GM21423 (cell line): ENCODE measurements around the gene TGFB1.
A peak's percentile ranks its signal among the peaks of the same experiment; 100 is the strongest.
"Not testable (repeated sequence)": the region's sequence is repeated elsewhere in the genome, so short reads cannot be mapped to it uniquely, and the experiment has no call there.

Experiments used
- ATAC-seq: cut with Tn5 transposase; IDR thresholded peaks from one replicate; pipeline ENCODE4 v1.9.1; 2021; ENCODE audit warnings: mild to moderate bottlenecking, moderate library complexity; ENCODE audit not compliant: unreplicated experiment

TGFB1 gene

DNA sequence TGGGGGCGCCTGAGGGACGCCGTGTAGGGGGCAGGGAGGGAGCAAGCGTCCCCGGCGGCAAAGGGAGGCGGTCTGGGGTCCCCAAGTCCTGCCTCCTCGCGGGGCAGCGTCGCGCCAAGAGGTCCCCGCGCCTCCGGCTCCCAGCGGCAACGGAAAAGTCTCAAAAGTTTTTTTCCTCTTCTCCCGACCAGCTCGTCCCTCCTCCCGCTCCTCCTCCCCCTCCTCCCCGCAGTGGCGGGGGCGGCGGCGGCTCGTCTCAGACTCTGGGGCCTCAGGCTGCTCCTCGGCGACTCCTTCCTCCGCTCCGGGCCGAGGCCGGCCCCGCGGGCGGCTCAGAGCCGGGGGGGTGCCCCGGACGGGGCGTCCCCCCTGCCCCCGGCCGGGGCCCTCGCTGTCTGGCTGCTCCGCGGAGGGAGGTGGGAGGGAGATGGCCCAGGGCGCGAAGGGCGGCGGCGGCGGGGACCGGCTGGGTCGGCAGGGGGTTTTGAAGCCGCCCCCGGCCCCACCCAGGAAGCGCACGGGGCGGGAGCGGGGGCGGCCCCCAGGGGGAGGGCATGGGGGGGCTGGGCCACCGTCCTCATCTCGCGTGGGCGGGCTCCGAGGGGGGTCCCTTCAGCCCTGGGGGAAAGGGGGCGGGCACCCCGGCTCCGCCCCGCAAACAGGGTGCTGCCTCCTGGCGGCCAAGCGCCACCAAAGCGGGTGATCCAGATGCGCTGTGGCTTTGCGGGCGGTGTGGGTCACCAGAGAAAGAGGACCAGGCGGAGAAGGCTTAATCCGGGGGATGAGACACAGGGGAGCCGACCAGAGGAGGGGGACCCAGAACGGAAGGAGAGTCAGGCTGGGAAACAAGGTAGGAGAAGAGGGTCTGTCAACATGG lies at the start of gene TGFB1:
Gene TGFB1, minus strand, starts transcription at position 457 of the 877 bp plus-strand sequence. CDS start 878 bp downstream, outside the sequence.
- ATAC-seq, result peak; percentile 36

DNA sequence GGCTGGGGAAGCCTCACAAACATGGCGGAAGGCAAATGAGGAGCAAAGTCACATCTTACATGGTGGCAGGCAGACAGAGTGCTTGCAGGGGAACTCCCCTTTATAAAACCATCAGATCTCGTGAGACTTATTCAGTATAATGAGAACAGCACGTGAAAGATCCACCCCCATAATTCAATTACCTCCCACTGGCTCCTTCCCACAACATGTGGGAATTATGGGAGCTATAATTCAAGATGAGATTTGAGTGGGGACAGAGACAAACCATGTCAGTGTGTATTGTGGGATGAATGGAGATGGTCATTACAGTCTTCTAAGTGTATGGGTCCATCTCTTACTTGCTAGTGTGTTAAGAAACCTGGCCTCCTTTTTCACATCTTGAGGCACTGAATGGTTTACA lies 48.3 kb upstream of the TGFB1 start:
- no peak for ATAC-seq

DNA sequence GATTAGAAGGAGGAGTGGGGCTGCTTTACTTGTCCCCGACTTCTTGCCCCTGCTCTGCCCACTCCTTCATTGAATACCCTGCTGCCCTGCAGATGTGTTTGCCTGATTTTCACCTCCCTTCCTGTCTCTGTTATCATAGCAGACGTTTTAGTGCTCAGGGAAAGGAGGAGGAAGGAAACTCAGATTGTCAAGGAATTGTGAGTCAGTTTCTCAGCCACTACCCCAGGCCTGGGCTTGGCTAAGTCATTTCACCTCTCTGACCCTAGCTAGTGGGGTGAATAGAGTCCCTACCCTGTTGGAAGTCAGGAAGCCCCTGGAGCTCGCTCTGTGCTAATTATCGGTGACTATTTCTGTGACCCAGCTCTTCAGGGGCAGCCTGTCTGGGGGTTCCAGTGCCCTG lies 47.8 kb upstream of the TGFB1 start:
- no peak for ATAC-seq

DNA sequence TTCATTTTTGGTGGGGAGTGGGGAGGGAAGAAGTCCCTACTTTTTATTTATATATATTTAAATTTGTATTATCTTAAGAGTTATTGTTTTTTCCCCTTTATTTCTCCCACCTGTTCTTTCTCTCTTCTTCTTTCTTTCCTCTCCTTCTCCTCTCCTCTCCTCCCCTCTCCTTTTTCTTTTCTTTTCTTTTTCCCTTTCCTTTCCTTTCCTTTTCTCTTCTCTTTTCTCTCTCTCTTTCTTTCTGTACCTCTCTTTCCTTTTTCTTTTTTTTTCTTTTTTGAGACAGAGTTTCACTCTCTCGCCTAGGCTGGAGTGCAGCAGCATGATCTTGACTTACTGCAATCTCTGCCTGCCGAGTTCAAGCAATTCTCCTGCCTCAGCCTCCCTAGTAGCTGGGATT lies 45.8 kb upstream of the TGFB1 start:
- ATAC-seq, result no peak

DNA sequence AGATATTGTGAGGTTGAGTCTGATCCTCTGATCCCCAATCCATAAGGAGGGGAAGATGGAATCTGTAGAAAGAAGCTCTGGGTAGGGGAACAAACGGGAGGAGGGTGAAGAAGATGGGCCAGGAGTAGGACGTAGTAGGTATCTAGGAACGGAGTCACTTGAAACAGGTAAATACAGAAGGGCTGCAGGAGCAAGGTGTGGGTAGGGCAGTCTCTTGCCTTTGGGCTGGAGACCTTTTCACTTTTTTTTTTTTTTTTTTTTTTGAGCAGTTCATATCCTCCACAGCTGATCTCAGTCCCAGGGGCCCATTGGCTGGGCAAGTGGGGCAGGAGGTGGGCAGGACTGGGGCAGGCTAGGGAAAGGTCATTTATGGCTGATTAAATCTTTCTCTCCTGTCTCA lies 45.4 kb upstream of the TGFB1 start:
- no peak for ATAC-seq

DNA sequence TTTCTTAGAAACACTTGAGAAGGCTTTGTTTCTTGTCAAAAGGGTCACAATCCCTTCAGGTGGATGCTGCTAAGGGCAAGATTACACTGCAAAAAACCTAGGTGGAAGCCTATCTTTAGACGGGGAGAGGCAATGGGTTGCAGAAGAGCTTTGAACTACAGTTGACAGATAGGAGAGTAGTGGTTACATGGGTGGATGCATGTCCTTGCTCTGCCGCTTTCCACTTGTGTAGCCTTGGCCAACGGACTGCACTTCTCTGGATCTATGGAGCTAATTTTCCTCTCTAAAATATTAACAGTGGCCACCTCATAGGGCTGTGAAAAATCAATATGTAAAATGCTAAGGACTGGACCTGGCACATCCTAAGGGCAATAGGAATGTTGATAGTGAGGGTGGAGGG lies 44.9 kb upstream of the TGFB1 start:
- ATAC-seq, result no peak

DNA sequence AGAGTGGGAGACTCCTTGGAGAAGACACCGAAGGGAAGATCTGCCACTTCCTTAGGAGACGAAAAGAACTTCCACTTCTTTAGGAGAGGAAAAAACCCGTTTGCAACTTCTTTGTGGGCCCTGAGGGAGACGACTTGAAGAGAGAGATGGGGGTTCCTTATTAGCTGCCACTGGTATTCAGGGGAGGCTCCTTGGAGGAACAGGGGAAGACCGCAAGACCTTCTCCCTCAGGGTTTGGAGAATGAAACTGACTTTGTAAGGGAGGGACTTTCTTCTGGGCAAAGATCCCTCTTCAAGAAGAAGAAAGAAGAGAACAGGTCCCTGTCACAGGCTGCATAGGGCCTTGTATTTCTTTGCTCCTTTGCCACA lies 44.3 kb upstream of the TGFB1 start:
- ATAC-seq, result no peak

DNA sequence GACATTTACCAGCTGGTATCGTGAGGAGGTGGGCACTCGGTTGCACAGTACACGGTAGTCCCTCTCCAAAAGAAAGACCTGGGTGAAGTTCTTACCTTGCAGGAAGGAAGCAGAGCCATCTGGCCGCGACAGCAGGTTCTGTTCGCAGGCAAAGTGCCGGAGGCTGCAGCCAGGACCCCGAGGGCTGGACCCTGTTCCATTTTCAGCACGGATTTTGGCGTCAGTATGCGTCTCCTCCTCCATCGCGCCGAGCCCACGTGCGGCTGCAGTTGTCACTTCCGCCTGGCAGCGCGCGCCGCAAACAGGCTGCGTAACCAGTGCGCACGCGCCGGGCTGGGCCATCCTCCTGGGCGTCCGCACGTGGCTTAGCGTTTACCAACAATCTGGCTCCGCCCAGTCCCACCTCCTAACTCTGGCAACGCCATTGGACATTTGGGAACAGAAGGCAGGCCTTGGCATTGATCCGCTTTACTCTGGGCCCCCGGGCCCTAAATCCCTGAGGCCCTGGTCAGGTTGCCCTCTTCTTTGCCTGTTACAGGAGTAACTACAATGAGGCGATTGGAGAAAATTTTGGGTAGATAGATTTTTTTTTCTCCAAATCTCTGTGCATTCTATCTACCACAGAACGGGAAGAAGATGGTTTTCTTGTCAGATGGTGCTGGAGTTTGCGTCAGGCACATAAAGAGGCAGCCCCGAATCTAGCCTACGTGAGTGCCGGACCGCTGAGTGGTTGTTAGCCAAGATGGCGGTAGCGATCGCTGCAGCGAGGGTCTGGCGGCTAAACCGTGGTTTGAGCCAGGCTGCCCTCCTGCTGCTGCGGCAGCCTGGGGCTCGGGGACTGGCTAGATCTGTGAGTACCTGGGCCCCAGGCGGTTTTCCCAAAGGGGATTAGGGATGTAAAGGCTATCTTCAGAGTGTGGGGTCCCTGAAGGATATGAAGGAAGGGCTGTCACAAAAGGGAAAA lies 43.6 kb upstream of the TGFB1 start, which contains the start of the genes BCKDHA and EXOSC5:
Gene BCKDHA, plus strand, starts transcription at position 733 of the 964 bp plus-strand sequence. Its CDS starts 10 bp downstream, at position 743.
Gene EXOSC5, minus strand, starts transcription at position 274 of the 964 bp plus-strand sequence. Its CDS starts 31 bp downstream, at position 243.
- ATAC-seq, result peak; percentile 94

DNA sequence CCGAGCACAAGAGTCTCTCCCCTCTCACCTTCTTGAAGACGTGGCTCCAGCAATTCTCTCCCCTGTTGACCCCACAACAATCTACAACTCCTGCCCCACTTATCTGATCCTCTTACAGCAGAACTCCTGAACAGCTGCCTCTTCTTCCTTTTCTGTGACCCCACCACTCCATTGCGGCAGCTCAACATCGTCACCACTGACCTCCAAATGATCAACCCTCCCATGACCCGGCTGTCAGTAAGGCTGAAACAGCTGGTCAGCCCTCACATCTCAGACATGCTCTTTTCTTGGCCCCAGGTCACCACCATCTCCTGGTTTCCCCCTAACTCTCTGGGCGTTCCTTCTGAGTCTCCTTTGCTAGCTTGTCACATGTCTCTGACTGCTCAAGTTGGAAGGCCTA lies 41.6 kb upstream of the TGFB1 start:
- no peak for ATAC-seq

DNA sequence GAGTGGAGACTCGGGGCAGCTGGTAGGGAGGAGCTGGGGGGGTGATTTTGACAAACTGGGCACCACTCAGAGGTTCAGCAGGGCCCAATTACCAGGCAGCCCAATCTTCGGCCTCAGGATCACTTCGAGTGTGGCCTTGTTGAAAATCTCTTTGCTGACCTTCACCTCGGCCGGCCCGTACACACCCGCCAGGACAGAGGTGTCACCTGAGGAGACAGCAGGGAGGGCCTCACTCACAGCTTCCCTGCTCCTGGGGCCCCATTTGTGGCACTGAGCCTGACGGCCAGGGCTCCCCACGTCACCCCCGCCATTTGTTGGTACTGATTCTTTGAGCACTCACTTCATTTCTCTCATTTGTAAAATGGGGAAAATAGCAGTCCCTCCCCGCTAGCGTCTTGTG lies 39.1 kb upstream of the TGFB1 start:
- ATAC-seq, result no peak

DNA sequence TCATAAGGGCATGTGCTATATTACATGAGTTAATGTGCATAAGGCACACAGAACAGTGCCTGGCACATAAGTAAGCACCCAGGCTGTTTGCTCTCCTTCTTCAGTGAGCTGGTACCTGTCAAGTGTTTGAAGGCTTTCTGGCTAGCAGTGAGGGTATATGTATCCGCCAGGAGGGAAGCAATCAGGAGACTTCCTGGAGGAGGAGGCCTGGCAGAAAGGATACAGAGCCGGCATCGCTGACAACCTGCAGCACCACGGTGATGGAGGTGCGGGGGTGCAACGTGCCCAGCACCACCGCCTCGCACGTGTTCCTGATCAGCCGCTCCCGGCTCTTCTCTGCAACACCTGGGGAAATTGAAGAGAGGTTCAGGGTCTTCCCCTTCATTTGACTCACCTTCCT lies 37.9 kb upstream of the TGFB1 start:
- ATAC-seq, result no peak

DNA sequence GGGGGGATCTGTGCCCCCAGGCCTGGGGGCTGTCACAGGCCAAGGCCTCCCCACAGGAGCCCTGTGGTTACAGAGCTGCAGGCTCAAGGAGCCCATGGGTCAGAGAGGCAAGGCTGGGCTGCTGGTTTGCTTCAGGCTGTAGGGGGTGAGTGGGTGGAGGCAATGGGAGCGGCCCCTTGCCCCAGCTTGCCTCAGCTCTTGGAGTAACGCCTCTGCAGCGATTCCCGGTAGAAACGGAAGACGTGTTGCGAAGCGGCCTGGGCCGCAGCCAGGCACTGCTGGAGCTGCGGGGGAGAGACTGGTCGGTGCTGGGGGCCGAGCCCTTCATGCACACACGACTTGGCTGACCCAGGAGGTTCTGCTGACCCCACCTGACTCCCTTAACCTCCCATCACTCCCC lies 32.7 kb upstream of the TGFB1 start:
- ATAC-seq, result no peak

DNA sequence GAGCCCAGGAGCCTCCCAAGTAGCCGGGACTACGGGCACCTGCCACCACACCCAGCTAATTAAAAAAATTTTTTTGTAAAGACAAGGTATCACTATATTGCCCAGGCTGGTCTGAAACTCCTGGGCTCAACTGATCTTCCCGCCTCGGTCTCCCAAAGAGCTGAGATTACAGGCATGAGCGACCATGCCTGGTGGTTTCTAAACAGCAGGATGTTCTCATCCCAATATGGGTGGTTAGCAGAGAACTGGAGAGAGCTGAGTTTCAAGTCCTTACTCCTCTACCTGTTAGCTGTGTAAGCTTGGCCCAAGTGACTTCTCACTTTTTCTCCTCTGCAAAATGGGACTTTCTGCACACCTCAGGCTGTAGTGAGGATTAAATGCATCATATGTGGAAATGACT lies 30.6 kb upstream of the TGFB1 start:
- ATAC-seq, result no peak

DNA sequence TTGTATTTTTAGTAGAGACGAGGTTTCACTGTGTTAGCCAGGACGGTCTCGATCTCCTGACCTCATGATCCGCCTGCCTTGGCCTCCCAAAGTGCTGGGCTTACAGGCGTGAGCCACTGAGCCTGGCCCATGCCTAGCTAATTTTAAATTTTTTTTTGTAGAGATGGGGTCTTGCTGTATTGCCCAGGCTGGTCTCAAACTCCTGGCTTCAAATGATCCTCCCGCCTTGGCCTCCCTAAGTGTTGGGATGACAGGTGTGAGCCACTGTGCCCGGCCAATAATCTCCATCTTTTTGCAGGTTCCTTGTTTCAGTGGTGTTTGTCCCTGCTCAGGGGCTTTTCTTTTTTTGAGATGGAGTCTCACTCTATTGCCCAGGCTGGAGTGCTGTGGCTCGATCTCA lies 27.8 kb upstream of the TGFB1 start:
- ATAC-seq, result not testable (repeated sequence)

DNA sequence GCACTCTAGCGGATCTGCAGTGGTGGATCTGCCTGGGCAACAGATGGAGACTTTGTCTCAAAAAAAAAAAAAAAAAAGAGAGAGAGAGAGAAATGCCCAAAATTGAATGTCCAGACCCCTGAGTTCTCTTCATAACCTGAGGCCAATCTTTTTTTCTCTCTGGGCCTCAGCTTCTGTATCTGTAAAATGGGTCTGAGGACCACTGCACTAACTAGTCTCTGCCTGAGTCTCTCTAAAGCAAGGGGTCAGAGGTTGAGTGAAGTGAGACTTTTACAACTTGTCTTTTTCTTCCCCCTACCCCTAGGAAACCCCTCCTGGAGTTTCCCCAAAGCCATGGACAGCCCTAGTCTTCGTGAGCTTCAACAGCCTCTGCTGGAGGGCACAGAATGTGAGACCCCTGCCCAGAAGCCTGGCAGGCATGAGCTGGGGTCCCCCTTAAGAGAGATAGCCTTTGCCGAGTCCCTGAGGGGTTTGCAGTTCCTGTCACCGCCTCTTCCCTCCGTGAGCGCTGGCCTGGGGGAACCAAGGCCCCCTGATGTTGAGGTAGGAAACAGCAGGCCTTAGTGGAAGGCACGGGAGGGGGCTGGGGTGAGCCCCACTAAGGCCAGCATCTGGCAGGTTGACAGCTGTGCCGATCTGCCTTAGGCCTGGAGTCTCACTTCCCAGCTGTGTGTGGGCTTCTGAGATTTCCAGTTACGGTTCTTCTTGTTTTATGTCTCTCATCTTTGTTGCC lies 24.4 kb upstream of the TGFB1 start:
- no peak for ATAC-seq

DNA sequence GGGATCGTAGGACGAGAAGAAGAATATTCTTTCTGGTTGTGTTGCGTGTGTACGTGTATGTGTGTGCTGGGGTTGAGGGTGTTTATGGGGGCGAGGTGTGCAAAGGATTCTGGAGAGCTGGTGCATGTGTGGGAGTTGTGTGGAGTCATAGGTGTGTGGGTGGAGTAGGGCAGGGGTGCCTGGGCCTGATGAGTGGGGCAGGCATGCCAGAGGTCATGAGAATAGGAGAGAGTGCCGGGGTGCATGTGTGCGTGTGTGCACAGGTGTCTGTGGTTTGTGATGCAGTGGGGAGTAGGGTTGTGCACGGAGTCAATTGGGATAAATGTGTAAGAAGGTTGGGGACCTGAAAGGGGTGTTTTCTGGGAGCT lies 23.3 kb upstream of the TGFB1 start:
- ATAC-seq, result no peak

DNA sequence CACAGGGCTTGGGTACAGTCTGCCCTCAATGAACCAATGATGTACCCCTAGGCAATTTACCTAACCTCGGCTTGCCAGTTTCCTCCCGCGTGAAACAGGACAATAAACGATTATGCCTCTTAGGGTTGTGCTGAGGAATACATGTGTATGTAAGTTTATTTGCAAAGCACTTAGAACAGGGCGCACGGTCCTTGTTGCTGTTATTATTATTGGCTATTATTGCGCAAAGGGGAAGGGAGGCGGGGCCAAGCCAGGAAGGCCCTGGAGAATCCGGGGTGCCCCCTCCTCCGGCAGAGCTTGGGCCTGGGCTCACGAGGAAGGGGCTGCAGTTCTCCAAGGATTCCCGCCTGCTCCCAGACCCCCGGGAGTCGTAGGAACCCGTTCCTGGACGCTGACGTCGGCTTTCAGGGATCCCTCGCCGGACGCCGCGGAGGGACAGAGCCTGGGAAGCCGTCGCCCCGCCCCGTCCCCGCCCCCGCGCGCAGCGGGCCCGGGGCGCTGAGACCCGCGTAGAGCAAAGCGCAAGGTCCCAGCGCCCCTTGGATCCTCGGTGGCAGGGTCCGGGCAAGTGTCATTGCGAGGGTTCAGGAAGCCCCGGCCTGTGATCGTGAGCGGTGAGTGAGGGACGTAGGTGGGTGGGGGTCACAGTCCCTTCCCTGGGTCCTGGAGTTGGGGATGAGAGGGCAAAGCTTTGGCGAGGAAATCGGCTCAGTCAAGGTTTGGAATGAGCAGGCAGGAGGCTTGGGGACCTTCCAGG lies 22.7 kb upstream of the TGFB1 start, which contains the start of gene TMEM91:
Gene TMEM91, plus strand, starts transcription at position 293 of the 757 bp plus-strand sequence. CDS start 1,777 bp downstream, outside the sequence.
- no peak for ATAC-seq

DNA sequence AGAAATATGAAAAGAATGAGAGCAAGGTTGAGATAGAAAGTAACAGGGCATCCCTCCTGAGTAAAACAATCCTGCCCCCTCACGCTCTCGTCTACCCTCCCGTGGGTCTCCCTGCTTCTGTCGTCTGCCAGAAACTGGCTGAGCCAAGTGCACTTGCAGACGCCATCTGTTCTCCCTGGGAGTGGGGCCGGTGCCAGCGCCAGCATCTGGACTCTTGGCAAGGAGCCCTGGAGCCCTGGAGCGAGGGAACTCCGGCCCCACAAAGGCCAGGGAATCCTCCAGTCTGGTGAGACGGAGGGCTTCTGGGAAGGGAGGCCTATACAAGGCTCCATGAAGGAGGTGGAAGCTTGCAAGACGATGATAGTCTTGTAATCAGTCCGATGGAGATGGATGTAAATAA lies 20.3 kb upstream of the TGFB1 start:
- no peak for ATAC-seq

DNA sequence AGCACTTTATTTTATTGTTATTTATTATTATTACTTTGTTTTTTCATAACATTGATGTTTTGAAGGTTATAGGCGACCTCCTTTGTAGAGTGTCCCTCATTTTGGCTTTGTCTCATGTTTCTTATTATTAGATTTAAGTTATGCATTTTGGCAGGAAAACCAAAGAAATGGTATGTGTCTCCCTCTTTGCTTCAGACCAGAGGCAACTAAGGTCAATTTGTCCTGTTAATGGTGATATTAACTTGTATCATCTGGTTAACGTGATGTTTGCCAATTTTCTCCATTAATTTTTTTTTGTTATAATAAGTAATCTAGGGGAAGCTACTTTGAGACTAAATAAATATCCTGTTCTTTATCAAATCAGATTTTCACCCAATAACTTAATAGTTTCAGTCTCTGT lies 18.8 kb upstream of the TGFB1 start:
- ATAC-seq, result no peak

DNA sequence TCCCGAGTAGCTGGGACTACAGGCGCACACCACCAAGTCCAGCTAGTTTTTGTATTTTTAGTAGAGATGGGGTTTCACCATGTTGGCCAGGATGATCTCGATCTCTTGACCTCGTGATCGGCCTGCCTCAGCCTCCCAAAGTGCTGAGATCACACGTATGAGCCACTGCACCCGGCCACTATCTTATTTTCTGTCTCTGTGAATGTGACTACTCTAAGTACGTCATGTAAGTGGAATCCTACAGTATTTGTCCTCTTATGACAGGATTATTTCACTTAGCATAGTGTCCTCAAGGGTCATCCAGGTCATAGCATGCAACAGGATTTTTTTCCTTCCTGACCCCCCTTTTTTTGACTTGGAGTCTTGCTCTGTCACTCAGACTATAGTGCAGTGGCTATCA lies 17.8 kb upstream of the TGFB1 start:
- no peak for ATAC-seq
